ENCODE data around the gene DSC2. TPM values are rescaled to one million over a fixed set of nuclear protein-coding genes. Genes with fewer than 3 reads are reported as not detected.
A peak's percentile ranks its signal among the peaks of the same experiment; 100 is the strongest.
"Not testable (repeated sequence)": the region's sequence is repeated elsewhere in the genome, so short reads cannot be mapped to it uniquely, and the experiment has no call there.

DSC2 gene
- 34.1 TPM for total RNA-seq
- long read RNA-seq, full-length matches to known transcripts, result 28 of 64 reads
- long read RNA-seq, partial matches to known transcripts, result 30 of 64 reads
- long read RNA-seq, other reads (novel, unspliced or antisense), result 6 of 64 reads

GRCh38 chr18:31102025-31102684 is at the start of gene DSC2:
Gene DSC2 (minus strand): TSS chr18:31102421. CDS start chr18:31101971, 450 bp downstream.
- peak; percentile 59 for ATAC-seq
- intact Hi-C loops (cut with micrococcal nuclease), result no loop called here
- peak; percentile 64 for DNase-seq

- DNase-seq (no peak), ATAC-seq (no peak)
- intact Hi-C loops (cut with micrococcal nuclease), result no loop called here
These were observed 47.1 kb upstream of the DSC2 start for GRCh38 chr18:31149351-31149750.

GRCh38 chr18:31148600-31148999 is 46.4 kb upstream of the DSC2 start:
- intact Hi-C loops (cut with micrococcal nuclease), result no loop called here
- DNase-seq (no peak), ATAC-seq (no peak)

GRCh38 chr18:31146809-31147208 is 44.6 kb upstream of the DSC2 start:
- DNase-seq (no peak), ATAC-seq (no peak)
- intact Hi-C loops (cut with micrococcal nuclease), result no loop called here

GRCh38 chr18:31143025-31143424 is 40.8 kb upstream of the DSC2 start:
- intact Hi-C loops (cut with micrococcal nuclease), result no loop called here
- ATAC-seq, result no peak
- no peak for DNase-seq

GRCh38 chr18:31138709-31139108 is 36.5 kb upstream of the DSC2 start:
- intact Hi-C loops (cut with micrococcal nuclease), result no loop called here
- ATAC-seq (no peak), DNase-seq (no peak)

GRCh38 chr18:31134988-31135529 is 32.8 kb upstream of the DSC2 start:
- intact Hi-C loops (cut with micrococcal nuclease), result no loop called here
- ATAC-seq (no peak), DNase-seq (no peak)

GRCh38 chr18:31129398-31130115 is 27.3 kb upstream of the DSC2 start:
- intact Hi-C loops (cut with micrococcal nuclease), result no loop called here
- DNase-seq, result no peak
- ATAC-seq, result no peak

- DNase-seq, result no peak
These were observed 23.7 kb upstream of the DSC2 start for GRCh38 chr18:31125878-31126277.

GRCh38 chr18:31123125-31123524 is 20.9 kb upstream of the DSC2 start:
- ATAC-seq; intact Hi-C loops (cut with micrococcal nuclease); DNase-seq: not testable (repeated sequence)

More at GRCh38 chr18:31125878-31126277, 23.7 kb upstream of the DSC2 start:
- intact Hi-C loops (cut with micrococcal nuclease), result no loop called here
- ATAC-seq, result no peak

- intact Hi-C loops (cut with micrococcal nuclease), result no loop called here
- no peak for ATAC-seq
- no peak for DNase-seq
These were observed 18.4 kb upstream of the DSC2 start for GRCh38 chr18:31120594-31120993.

- no peak for DNase-seq
- no peak for ATAC-seq
- intact Hi-C loops (cut with micrococcal nuclease), result no loop called here
These were observed 14.8 kb upstream of the DSC2 start for GRCh38 chr18:31116853-31117595.

GRCh38 chr18:31112804-31113203 is 10.6 kb upstream of the DSC2 start:
- DNase-seq (no peak), ATAC-seq (no peak)
- intact Hi-C loops (cut with micrococcal nuclease), result no loop called here

- intact Hi-C loops (cut with micrococcal nuclease), result no loop called here
- DNase-seq, result no peak
- ATAC-seq, result no peak
These were observed 3.5 kb upstream of the DSC2 start for GRCh38 chr18:31105733-31106132.

GRCh38 chr18:31104444-31104843 is 2.2 kb upstream of the DSC2 start:
- no peak for DNase-seq
- intact Hi-C loops (cut with micrococcal nuclease), result no loop called here
- ATAC-seq, result no peak

GRCh38 chr18:31103423-31103822 is 1.2 kb upstream of the DSC2 start:
- DNase-seq, result no peak
- intact Hi-C loops (cut with micrococcal nuclease), result no loop called here

GRCh38 chr18:31102941-31103340 is 720 bp upstream of the DSC2 start:
- ATAC-seq, result no peak
- no peak for DNase-seq

More at GRCh38 chr18:31103423-31103822, 1.2 kb upstream of the DSC2 start:
- ATAC-seq, result no peak

GRCh38 chr18:31101183-31102024 is 817 bp downstream of the DSC2 start:
- ATAC-seq, result peak; percentile 92
- intact Hi-C loops (cut with micrococcal nuclease), result no loop called here
- peak; percentile 90 for DNase-seq

More at GRCh38 chr18:31102941-31103340, 720 bp upstream of the DSC2 start:
- intact Hi-C loops (cut with micrococcal nuclease), result no loop called here
